D721Med (cell line): ENCODE results near the gene RNF32.

Source experiments
- DNase-seq: peaks from one replicate; pipeline ENCODE4 v3.0.0; 2011; ENCODE audit warnings: low spot score; ENCODE audit not compliant: insufficient read length
- FAIRE-seq: peaks from 2 replicates; lab custom pipeline; 2011; peaks lifted over from hg19 to GRCh38; lab: Jason Lieb, UNC
- CTCF ChIP-seq: IDR thresholded peaks from 2 replicates; pipeline ENCODE4 v1.5.1; 2012; ENCODE audit warnings: mild to moderate bottlenecking, control low read depth; ENCODE audit not compliant: insufficient read depth; ENCODE audit errors: missing control alignments

Gene RNF32

GRCh38 chr7:156608173-156608478 lies 32.4 kb upstream of the RNF32 start:
- no peak for TF ChIP-seq CTCF
- no peak for DNase-seq
- FAIRE-seq = no peak

- TF ChIP-seq CTCF = no peak
- FAIRE-seq = no peak
These were observed 31.3 kb upstream of the RNF32 start for GRCh38 chr7:156609010-156609877.

GRCh38 chr7:156610130-156610529 lies 30.4 kb upstream of the RNF32 start:
- DNase-seq (no peak), FAIRE-seq (no peak)
- no peak for TF ChIP-seq CTCF

More at GRCh38 chr7:156609010-156609877, 31.3 kb upstream of the RNF32 start:
- DNase-seq = no peak

- no peak for TF ChIP-seq CTCF
- DNase-seq = no peak
- FAIRE-seq = no peak
These were observed 30.0 kb upstream of the RNF32 start for GRCh38 chr7:156610601-156611000.

GRCh38 chr7:156611014-156612010 lies 29.3 kb upstream of the RNF32 start:
- DNase-seq (no peak), FAIRE-seq (no peak)
- no peak for TF ChIP-seq CTCF

- DNase-seq = no peak
- FAIRE-seq = no peak
- TF ChIP-seq CTCF = no peak
These were observed 27.6 kb upstream of the RNF32 start for GRCh38 chr7:156612930-156613329.
